ENCODE results near the gene SYCP3.

The SYCP3 gene

DNA sequence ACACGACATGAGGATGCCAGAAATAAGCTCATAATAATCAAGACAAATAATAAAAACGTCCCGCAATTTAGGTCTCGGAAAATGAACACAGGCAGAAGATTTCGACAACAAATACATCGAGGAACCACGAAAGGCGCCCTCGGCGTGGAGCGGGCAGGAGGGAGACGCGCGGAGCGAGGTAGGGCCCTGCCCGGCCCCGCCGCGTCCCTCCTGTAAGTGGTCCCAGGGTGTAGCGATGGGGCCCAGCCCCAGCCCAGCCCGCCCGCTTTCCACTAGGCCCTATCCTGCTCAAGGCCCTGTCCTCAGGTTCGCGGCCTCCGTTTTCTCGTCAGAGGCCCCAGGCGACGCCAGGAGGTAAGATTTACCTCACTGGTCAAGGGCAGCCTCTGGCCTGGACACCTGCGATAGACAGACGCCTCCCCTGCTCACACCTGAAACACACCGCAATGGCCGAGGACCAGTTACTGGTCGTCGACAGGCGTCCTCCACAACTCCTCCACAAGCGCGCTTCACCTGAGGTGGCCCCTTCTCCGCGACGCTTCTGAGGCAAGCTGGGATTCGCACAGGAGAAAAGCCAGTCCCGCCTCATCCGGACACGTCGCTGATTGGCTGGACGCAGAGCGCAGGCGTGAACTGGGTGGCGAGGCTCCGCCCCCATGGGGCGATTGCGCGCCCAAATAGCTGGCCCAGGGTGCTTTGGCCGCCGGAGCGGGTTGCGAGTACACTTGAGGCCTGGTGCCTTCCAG is at the start of gene SYCP3:
Gene SYCP3, minus strand, starts transcription at position 543 of the 746 bp plus-strand sequence. CDS start 1,527 bp downstream, outside the sequence.
- no peak for DNase-seq

DNA sequence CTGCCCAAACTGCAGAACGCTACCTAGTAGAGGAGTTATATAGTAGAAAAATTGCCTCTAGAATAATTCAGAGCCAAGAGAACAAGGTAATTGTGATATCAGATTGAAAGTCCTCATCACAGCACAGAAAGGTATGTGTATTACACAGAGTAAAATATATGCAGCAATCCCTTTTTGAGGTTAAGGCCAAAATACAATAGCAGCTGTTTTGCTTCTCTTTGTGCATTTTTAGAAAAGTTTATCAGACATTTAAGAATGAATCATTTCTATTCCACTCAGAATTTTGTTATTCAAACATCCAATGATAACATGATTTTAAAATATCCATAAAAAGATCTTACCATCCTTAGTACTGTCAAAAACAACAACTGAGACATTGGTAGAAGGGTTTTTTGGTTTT is 46.4 kb upstream of the SYCP3 start:
- no peak for DNase-seq

DNA sequence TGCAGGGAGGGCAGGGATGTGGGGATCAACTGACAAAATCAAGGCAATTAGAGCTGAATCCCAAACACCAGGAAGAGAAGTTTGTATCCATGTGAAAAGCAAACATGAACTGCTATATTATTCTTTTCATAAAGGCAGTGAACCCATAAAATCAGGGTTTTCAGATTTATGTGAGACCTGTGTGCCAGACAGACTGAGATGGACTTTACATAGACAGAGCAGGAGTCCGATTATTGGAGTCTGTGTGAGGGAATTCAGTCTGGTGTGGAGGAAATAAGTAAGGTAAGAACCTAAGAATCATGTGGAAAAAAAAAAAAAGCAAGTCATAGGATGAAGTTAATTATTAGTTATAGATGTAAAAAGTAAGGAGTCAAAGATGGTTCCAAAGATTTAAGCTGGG is 45.1 kb upstream of the SYCP3 start:
- DNase-seq: no peak

GRCh38 chr12:101783838-101784237 is 44.6 kb upstream of the SYCP3 start:
- DNase-seq: no peak

DNA sequence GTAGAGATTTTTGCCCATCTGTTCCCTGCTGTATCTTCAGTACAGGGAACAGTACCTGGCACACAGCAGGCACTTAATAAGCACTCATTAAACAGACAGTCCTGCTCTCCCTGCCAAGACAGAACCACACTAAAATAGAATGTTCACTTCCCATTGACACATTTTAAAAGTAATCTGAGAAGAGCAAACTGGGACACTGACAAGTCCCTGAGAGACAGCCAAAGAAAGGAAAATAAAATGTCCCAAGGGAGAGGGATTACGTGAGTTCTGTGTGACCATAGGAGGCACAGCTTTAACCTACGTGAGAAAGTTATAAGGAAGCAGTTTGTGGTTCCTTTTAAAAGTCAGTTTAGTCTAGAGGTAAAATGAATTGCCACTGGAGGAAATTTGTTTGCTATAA is 43.9 kb upstream of the SYCP3 start:
- DNase-seq: no peak

GRCh38 chr12:101782273-101782731 is 43.0 kb upstream of the SYCP3 start:
- DNase-seq: no peak

DNA sequence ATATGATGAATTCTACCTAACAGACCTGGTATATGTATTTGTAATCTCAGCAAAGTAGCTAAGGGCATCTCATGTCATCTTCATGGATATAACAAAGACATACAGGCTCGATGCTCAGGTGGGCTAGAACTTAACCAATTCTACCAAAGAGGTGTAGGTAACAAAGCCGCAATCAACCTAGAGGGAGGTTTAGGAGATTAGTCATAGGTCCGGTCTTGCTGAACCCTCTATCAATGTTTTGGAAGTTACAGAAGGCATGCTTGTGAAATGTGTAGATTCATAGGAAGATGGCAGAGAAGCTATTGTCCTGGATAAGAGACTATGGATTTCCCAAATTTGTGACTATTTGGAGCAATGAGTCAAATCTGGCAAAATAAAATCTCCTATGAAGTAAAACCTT is 42.6 kb upstream of the SYCP3 start:
- no peak for DNase-seq

DNA sequence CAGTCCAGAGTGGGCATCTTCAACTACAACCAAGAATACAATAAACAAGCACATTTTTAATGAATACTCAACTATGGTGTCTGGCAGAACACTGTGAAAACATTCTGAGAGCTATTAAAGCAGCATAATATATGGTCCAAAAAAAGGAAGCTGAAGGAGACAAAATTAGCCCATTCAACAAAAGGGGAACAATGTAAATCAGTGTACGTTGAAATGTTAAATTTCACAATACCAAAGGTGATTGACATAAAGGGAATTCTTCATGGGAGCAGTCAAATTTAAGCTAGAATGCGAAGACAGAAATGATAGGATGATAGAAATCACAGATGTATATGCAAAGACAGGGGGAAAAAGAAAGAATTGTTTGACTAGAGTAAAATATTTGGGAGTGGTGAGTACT is 41.3 kb upstream of the SYCP3 start:
- no peak for DNase-seq

- DNase-seq: no peak
These were observed 40.4 kb upstream of the SYCP3 start for GRCh38 chr12:101779626-101780025.

DNA sequence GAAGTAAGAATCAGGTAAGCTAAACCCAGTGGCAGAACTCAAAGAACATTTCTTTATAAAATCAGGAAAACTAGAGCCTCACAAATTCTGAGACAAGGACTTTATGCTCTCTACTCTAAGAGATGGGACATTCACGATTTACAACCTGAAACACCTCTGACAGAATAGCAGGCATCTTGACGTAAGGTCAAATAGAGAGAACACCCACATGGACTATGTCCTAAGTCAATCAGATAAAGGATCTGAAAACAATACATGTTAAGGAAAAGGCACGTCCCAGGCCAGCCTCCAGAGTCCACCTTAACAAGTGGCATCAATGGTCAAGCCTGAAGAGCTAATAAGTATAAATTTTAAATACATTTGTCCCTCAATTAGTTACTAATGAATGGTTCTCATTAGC is 39.9 kb upstream of the SYCP3 start:
- no peak for DNase-seq

GRCh38 chr12:101777978-101778377 is 38.7 kb upstream of the SYCP3 start:
- DNase-seq: no peak

DNA sequence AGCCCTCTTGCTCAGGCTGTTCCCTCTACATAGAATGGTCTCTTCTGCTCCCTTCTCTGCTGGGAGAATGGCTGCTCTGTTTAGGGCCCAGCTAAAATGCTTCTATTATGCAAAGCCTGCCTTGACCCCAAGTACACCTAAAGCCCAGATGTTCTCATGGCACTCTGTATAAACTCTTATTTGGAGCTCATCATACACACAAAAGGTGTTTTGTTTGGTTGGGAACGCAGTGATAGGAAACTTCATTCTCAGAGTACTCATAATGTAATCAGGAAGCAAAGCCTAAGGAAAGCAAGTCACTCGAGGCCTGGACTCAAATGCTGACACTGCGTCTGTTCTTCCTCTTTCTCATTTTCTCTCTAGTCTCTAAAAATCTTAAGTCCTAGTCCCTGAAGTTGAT is 38.2 kb upstream of the SYCP3 start:
- no peak for DNase-seq

GRCh38 chr12:101775816-101776215 is 36.6 kb upstream of the SYCP3 start:
- no peak for DNase-seq

- peak; percentile 68 for DNase-seq
These were observed 34.4 kb upstream of the SYCP3 start for GRCh38 chr12:101773650-101774162.

GRCh38 chr12:101772012-101772775 is 32.9 kb upstream of the SYCP3 start:
- no peak for DNase-seq

DNA sequence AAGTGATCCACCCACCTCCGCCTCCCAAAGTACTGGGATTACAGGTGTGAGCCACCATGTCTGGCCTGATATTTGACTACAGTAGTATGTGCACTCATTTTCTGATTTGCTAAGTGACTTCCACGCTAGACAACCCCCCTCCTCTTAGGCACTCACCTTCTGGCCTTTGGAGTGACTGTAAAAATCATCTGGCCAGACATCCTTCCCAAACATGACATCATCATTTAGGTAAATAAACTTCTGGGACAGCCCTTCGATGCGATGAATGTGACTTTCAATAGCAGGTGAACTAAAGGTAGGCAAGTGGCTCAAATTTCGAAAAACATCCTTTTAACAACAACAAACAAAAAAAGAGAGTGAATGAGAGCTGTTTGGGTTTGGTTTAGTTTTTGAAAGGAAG is 30.6 kb upstream of the SYCP3 start:
- DNase-seq: peak; percentile 63

DNA sequence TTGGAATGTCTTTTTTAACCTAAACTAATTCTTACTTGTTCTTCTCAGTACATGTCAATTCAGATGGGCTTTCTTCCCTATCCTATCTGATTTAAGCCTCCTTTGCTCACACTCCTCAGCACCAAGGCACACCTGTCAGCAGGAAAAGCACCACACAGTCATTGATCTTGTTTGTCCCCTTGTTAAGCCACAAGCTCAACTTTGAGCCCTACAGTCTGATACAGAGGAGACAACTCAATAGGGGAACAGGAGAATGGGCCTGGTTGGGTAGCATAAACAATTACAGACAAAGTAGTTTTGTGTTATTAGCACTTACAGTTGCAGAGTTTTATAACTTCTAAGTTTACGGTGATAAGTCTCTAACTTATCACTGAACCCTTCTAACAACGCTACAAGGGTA is 29.5 kb upstream of the SYCP3 start:
- no peak for DNase-seq

DNA sequence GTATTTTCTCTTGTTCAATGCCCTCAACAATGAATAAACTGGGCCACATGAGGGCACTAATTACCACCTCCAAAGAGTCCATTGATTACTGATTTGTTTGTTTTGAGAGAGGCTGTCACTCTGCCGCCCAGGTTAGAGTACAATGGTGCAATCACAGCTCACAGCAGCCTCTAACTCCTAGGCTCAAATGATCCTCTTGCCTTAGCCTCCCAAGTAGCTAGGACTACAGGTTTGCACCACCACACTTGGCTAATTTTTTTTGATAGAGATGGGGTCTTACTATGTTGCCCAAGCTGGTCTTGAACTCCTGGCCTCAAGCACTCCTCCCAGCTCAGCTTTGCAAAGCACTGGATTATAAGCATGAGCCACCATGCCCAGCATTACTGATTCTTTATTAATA is 28.3 kb upstream of the SYCP3 start:
- DNase-seq: no peak

DNA sequence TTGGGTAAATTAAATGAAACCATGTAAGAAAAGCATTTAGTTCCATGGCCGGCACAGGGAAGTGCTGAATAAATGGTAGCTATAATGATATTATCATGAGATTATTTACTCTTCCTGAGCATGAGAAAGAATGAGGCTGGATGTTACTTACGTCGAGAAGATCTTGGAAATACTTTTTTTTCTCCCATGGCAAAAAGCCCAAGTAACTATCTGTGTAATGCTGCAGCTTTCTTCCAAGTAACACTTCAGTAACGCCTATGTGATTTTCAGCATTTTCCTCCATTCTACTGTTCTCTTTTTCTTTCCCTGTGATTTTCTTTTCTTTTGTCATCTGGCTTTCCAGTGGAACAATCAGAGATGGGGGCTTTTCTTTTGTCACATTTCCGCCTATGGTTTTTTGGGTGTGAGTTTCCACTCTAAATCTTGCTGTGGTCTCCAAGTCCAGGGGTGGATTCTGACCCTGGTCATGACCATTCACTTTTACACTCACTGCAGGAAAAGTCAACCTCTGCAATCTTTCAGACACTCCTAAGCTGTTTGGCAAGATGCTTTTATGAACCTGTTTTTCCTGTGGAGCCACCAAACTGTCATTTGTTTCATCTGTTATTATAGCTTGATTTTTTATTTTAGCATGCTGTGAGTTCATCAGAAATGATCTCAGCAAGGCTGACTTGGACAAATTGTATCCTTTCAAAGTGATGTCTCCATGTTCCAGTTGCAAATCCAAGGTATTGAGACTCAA is 25.0 kb upstream of the SYCP3 start:
- DNase-seq: no peak

GRCh38 chr12:101763246-101763931 is 24.1 kb upstream of the SYCP3 start:
- no peak for DNase-seq

DNA sequence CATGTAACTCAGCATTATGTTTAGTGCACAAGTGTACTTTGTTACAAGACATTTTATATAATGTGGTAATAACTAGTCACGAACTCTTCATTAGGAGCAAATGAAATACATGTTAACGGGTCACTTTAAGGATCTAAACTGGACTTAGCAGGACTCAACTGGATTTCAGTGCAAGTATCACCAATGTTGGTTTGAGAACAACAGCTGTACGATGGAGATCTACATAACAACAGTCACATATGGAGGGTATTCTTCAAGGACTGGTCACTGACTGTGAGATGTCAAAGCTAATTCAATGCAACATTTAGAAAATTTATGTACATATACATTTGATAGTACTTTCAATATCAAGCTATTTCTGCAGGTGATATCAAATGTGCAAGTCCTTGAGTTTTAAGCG is 22.5 kb upstream of the SYCP3 start:
- no peak for DNase-seq

- DNase-seq: no peak
These were observed 22.1 kb upstream of the SYCP3 start for GRCh38 chr12:101761350-101761749.

Data from NCI-H2029 treated with DMSO at 0.1 percent for 48 hours (cell line).